H1 (cell line): Measurements from ENCODE around the gene AKIRIN2. TPM values are rescaled to one million over a fixed set of nuclear protein-coding genes. Genes with fewer than 3 reads are reported as not detected.

ENCODE experiments used
- CTCF ChIA-PET: fragments of 300-600 bp; sonication (Branson Sonifier 250); formaldehyde crosslinking; loops from one replicate; lab custom pipeline; 2021; ENCODE audit not compliant: partially characterized antibody; lab: Charles Lee
- POLR2A ChIA-PET: fragments of 300-600 bp; sonication (Branson Sonifier 250); formaldehyde crosslinking; loops from one replicate; lab custom pipeline; 2021; ENCODE audit warnings: inconsistent platforms; ENCODE audit not compliant: partially characterized antibody; lab: Charles Lee
- DNase-seq, 2 experiments: peaks; one replicate each; pipeline versions ENCODE4 v3.0.0 to v3.0.0-alpha.2; 2010 to 2022; ENCODE audit warnings: low spot score in 2 of 2, low read depth in 1 of 2, mixed read lengths in 1 of 2
- FAIRE-seq: peaks from 2 replicates; lab custom pipeline; 2011; peaks lifted over from hg19 to GRCh38; lab: Jason Lieb, UNC
- H2AFZ ChIP-seq: 2 replicates; pipeline ENCODE4 v1.8.1; 2012; ENCODE audit warnings: low read length, inconsistent platforms
- H2AK5ac ChIP-seq: 2 replicates; pipeline ENCODE4 v1.6.1; 2013; ENCODE audit warnings: low read depth, low read length
- H2BK120ac ChIP-seq: replicated peaks from 2 replicates; pipeline ENCODE3; 2013; ENCODE audit warnings: low read depth, low read length, inconsistent platforms
- H2BK12ac ChIP-seq: 2 replicates; pipeline ENCODE4 v1.6.1; 2013; ENCODE audit warnings: low read depth, low read length
- H2BK15ac ChIP-seq: 2 replicates; pipeline ENCODE4 v1.6.1; 2013; ENCODE audit warnings: low read length
- H2BK20ac ChIP-seq: 2 replicates; pipeline ENCODE4 v1.6.1; 2013; ENCODE audit warnings: low read length
- H2BK5ac ChIP-seq: 2 replicates; pipeline ENCODE4 v1.6.1; 2013; ENCODE audit warnings: low read depth, low read length
- H3K14ac ChIP-seq: 2 replicates; pipeline ENCODE4 v1.6.1; 2013; ENCODE audit warnings: inconsistent platforms; ENCODE audit not compliant: insufficient read length
- H3K18ac ChIP-seq: 2 replicates; pipeline ENCODE4 v1.6.1; 2013; ENCODE audit warnings: low read length; ENCODE audit errors: extremely low read depth
- H3K23ac ChIP-seq: 2 replicates; pipeline ENCODE4 v1.6.1; 2013; ENCODE audit warnings: inconsistent platforms; ENCODE audit not compliant: insufficient read length
- H3K23me2 ChIP-seq: 2 replicates; pipeline ENCODE4 v1.6.1; 2013; ENCODE audit warnings: low read depth, low read length
- H3K27ac ChIP-seq: 2 replicates; pipeline ENCODE4 v1.6.1; 2011; ENCODE audit warnings: low read depth, low read length, inconsistent platforms
- H3K27me3 ChIP-seq, 4 experiments: replicated peaks in 1 of 4; 1 replicate in 1 of 4; 2 replicates in 3 of 4; pipeline versions ENCODE4 v1.6.1 to v1.8.1; 2011 to 2013; ENCODE audit warnings: low read length in 3 of 4, mild to moderate bottlenecking in 3 of 4, inconsistent platforms in 2 of 4, mixed read lengths in 2 of 4, moderate library complexity in 1 of 4; ENCODE audit not compliant: control insufficient read depth in 3 of 4, insufficient read depth in 3 of 4; ENCODE audit errors: extremely low read depth in 1 of 4
- H3K36me3 ChIP-seq, 4 experiments: 2 replicates each; pipeline versions ENCODE4 v1.6.1 to v1.8.1; 2011 to 2013; ENCODE audit warnings: mild to moderate bottlenecking in 4 of 4, low read length in 3 of 4, moderate library complexity in 2 of 4, control low read depth in 1 of 4, inconsistent platforms in 1 of 4; ENCODE audit not compliant: insufficient read depth in 4 of 4, control insufficient read depth in 2 of 4
- H3K4ac ChIP-seq: replicated peaks from 2 replicates; pipeline ENCODE3; 2013; ENCODE audit warnings: low read length, low read depth, mixed read lengths, inconsistent platforms; ENCODE audit not compliant: insufficient read length
- H3K4me1 ChIP-seq, 4 experiments: replicated peaks in 1 of 4; 1 replicate in 1 of 4; 2 replicates in 3 of 4; pipeline versions ENCODE4 v1.6.1 to v1.8.1; 2011 to 2013; ENCODE audit warnings: low read length in 3 of 4, inconsistent platforms in 2 of 4, mixed read lengths in 1 of 4; ENCODE audit not compliant: insufficient read depth in 4 of 4, control insufficient read depth in 3 of 4
- H3K4me2 ChIP-seq, 2 experiments: 2 replicates each; pipeline versions ENCODE4 v1.6.1 to v1.8.1; 2011 to 2013; ENCODE audit warnings: low read depth in 2 of 2, low read length in 2 of 2, control low read depth in 1 of 2, inconsistent platforms in 1 of 2, mild to moderate bottlenecking in 1 of 2; ENCODE audit not compliant: insufficient read depth in 1 of 2
- H3K4me3 ChIP-seq, 4 experiments: fragments of 200-600, 300-600 bp in 1 of 4; sonication (generic), shearing (Covaris generic), sonication (Bioruptor Twin) in 1 of 4; 2 replicates each; pipeline versions ENCODE4 v1.5.1 to v1.8.1; 2011 to 2016; ENCODE audit warnings: low read length in 4 of 4, low read depth in 3 of 4, control low read depth in 2 of 4, inconsistent platforms in 2 of 4, mild to moderate bottlenecking in 2 of 4, mixed read lengths in 1 of 4, moderate library complexity in 1 of 4; ENCODE audit not compliant: insufficient read depth in 2 of 4; ENCODE audit errors: extremely low read depth in 1 of 4
- H3K56ac ChIP-seq: replicated peaks from 2 replicates; pipeline ENCODE3; 2013; ENCODE audit warnings: low read depth, mild to moderate bottlenecking, mixed read lengths, low read length, inconsistent platforms; ENCODE audit not compliant: insufficient read length
- H3K79me1 ChIP-seq: 2 replicates; pipeline ENCODE4 v1.6.1; 2013; ENCODE audit warnings: low read depth, low read length, control low read depth
- H3K79me2 ChIP-seq, 2 experiments: 2 replicates each; pipeline versions ENCODE4 v1.6.1 to v1.8.1; 2012 to 2013; ENCODE audit warnings: low read length in 2 of 2, mild to moderate bottlenecking in 2 of 2, inconsistent platforms in 1 of 2; ENCODE audit not compliant: insufficient read depth in 2 of 2, control insufficient read depth in 1 of 2
- H3K9ac ChIP-seq, 4 experiments: replicated peaks in 1 of 4; 1 replicate in 1 of 4; 2 replicates in 3 of 4; pipeline versions ENCODE4 v1.6.1 to v1.8.1; 2011 to 2013; ENCODE audit warnings: low read depth in 3 of 4, low read length in 3 of 4, control low read depth in 2 of 4, mild to moderate bottlenecking in 2 of 4, moderate library complexity in 2 of 4, inconsistent platforms in 1 of 4; ENCODE audit errors: extremely low read depth in 1 of 4
- H3K9me3 ChIP-seq, 2 experiments: 2 replicates each; pipeline versions ENCODE4 v1.6.1 to v1.8.1; 2012 to 2013; ENCODE audit warnings: mild to moderate bottlenecking in 2 of 2, moderate library complexity in 2 of 2, control low read depth in 1 of 2, inconsistent platforms in 1 of 2, low read depth in 1 of 2, low read length in 1 of 2, mixed read lengths in 1 of 2; ENCODE audit not compliant: insufficient read depth in 2 of 2
- H4K20me1 ChIP-seq, 2 experiments: replicated peaks in 1 of 2; 2 replicates each; pipeline versions ENCODE3 to v1.8.1; 2011 to 2013; ENCODE audit warnings: inconsistent platforms in 2 of 2, low read length in 2 of 2, mild to moderate bottlenecking in 1 of 2; ENCODE audit not compliant: insufficient read depth in 2 of 2, control insufficient read depth in 1 of 2
- H4K5ac ChIP-seq: 2 replicates; pipeline ENCODE4 v1.6.1; 2013; ENCODE audit warnings: low read length, low read depth, mixed read lengths, inconsistent platforms; ENCODE audit not compliant: insufficient read length
- H4K8ac ChIP-seq: 2 replicates; pipeline ENCODE4 v1.8.0; 2013; ENCODE audit warnings: mild to moderate bottlenecking, moderate library complexity, low read length, inconsistent platforms; ENCODE audit not compliant: insufficient read depth; ENCODE audit errors: extremely low read depth
- H4K91ac ChIP-seq: replicated peaks from 2 replicates; pipeline ENCODE3; 2013; ENCODE audit warnings: low read length, mixed read lengths, inconsistent platforms; ENCODE audit not compliant: insufficient read length
- BCL11A ChIP-seq, 2 experiments: IDR thresholded peaks; one replicate each; pipeline ENCODE4 v1.6.1; 2011; ENCODE audit warnings: low read depth in 2 of 2, low read length in 2 of 2, mild to moderate bottlenecking in 2 of 2
- CEBPB ChIP-seq: IDR thresholded peaks from 2 replicates; pipeline ENCODE4 v1.6.1; 2012; ENCODE audit warnings: low read depth, low read length
- CHD2 ChIP-seq: IDR thresholded peaks from 2 replicates; pipeline ENCODE4 v1.6.1; 2012; ENCODE audit warnings: low read length, improper control_type of control experiment
- CREB1 ChIP-seq: IDR thresholded peaks from 2 replicates; pipeline ENCODE4 v1.6.1; 2012; ENCODE audit warnings: inconsistent platforms
- EGR1 ChIP-seq: IDR thresholded peaks from 2 replicates; pipeline ENCODE4 v1.6.1; 2011; ENCODE audit warnings: low read depth, low read length, borderline replicate concordance
- HDAC6 ChIP-seq: IDR thresholded peaks from one replicate; pipeline ENCODE4 v1.7.1; 2012; ENCODE audit warnings: low read depth, mild to moderate bottlenecking, inconsistent platforms, low read length, moderate library complexity
- KDM5A ChIP-seq: fragments of 200-600 bp; IDR thresholded peaks from 2 replicates; pipeline ENCODE4 v1.7.1; 2012; ENCODE audit warnings: mild to moderate bottlenecking, low read length, inconsistent platforms, mixed read lengths
- SIRT6 ChIP-seq: IDR thresholded peaks from one replicate; pipeline ENCODE4 v1.7.1; 2012; ENCODE audit warnings: low read length, inconsistent platforms
- SP2 ChIP-seq: IDR thresholded peaks from 2 replicates; pipeline ENCODE4 v1.6.1; 2012; ENCODE audit warnings: mild to moderate bottlenecking, low read length, inconsistent platforms
- SP4 ChIP-seq: IDR thresholded peaks from 2 replicates; pipeline ENCODE4 v1.6.1; 2012; ENCODE audit warnings: low read length, inconsistent platforms
- TAF1 ChIP-seq: IDR thresholded peaks from 2 replicates; pipeline ENCODE4 v1.6.1; 2011; ENCODE audit warnings: mild to moderate bottlenecking, low read depth, low read length
- polyA plus RNA-seq, 7 experiments: library from polyadenylated mRNA; depleted of rRNA in 3 of 7; stranded (reverse) in 5 of 7; unstranded in 2 of 7; fragments of >200 nt in 5 of 7; fragments of 200-250 nt in 2 of 7; gene quantifications; 1 replicate in 5 of 7; 2 replicates in 1 of 7; 4 replicates in 1 of 7; pipeline versions ENCODE4 v1.2.1 to v1.2.3, GENCODE V29; 2011 to 2013; ENCODE audit warnings: missing spikeins in 2 of 7, mixed read lengths in 2 of 7
- total RNA-seq: library from RNA; stranded (reverse); fragmentation: NEBNext Ultra II Directional; extraction: Animal tissue kit (Norgen Biotek cat#: 25700); gene quantifications from 2 replicates; pipeline ENCODE4 v1.2.1, GENCODE V29; 2021
- TF ChIP-seq, protein P1 (sequence below): IDR thresholded peaks from 2 replicates; pipeline ENCODE4 v1.6.1; 2011; ENCODE audit warnings: low read depth, mild to moderate bottlenecking, low read length; ENCODE audit not compliant: insufficient read depth
- TF ChIP-seq, protein P2 (sequence below): IDR thresholded peaks from 2 replicates; pipeline ENCODE4 v1.6.1; 2012; ENCODE audit warnings: inconsistent platforms

AKIRIN2 gene
- total and polyA plus RNA-seq, 2 of the 8 experiments (the other 6 are each of a cell fraction or from before 2014, with no cell fraction given): 35.6 to 75.3 TPM

DNA sequence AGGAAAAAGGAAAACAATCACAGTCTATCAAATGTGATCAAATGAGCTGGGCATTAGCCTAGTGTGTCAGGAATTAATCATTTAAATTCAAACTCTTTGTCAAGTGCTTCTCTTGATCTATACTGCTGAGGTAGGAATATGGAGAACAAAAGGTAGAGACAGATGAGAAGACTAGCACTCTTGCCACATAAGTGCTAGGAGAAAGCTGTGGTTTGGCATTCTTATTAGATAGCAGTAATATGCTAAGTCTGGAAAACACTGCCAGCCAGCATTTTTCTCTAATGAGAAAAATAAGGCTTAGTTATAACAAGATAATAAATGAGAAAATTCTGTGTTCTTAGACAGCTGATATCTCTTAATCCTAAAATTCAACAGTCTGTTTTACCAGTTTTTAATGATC lies 73.2 kb downstream of the AKIRIN2 start:
- Histone ChIP-seq H3K79me2 (no peaks in the 10 kb centered on the region), H3K23ac (no peak overlapping the region), H4K91ac (no peak overlapping the region), H3K4me2 (no peak overlapping the region), H3K4me1 (no peaks in the 10 kb centered on the region), H2BK15ac (no peak overlapping the region), H4K20me1 (peaks cover 0 to 1% of the 10 kb centered on the region in 2 experiments), H3K4me3 (no peak overlapping the region), H2BK120ac (no peak overlapping the region), H3K27me3 (no peaks in the 10 kb centered on the region), H3K56ac (no peak overlapping the region), H3K14ac (no peak overlapping the region), H2BK5ac (no peak overlapping the region), H2BK12ac (no peak overlapping the region), H3K23me2 (no peaks in the 10 kb centered on the region), H4K8ac (no peak overlapping the region), H2AFZ (no peak overlapping the region), H3K4ac (no peak overlapping the region), H3K79me1 (no peaks in the 10 kb centered on the region), H3K9me3 (no peaks in the 10 kb centered on the region), H3K27ac (no peak overlapping the region), H3K9ac (no peak overlapping the region), H2BK20ac (no peak overlapping the region), H3K18ac (no peak overlapping the region), H2AK5ac (no peak overlapping the region), H3K36me3 (peaks cover 0 to 25% (median 2%) of the 10 kb centered on the region in 4 experiments; a peak in 4 of 8 replicates), H4K5ac (no peak overlapping the region)
- CTCF ChIA-PET: interaction anchor here (0.6 to 0.7 kb wide), 2 partner anchors 477 to 536 kb away, joined by 3 read pairs; no protein-coding TSS in a partner anchor
- TF ChIP-seq EGR1 (no peak), SP4 (no peak), CEBPB (no peak), SP2 (no peak), CREB1 (no peak), TAF1 (no peak), CHD2 (no peak), BCL11A (IDR thresholded peaks at IDR 0.05; ENCODE audit: low read depth in 2 of 2, low read length in 2 of 2) (no peak), HDAC6 (no peak), KDM5A (no peak), SIRT6 (no peak)
- TF ChIP-seq, protein P1, sequence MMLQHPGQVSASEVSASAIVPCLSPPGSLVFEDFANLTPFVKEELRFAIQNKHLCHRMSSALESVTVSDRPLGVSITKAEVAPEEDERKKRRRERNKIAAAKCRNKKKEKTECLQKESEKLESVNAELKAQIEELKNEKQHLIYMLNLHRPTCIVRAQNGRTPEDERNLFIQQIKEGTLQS: no peak
- TF ChIP-seq, protein P2, sequence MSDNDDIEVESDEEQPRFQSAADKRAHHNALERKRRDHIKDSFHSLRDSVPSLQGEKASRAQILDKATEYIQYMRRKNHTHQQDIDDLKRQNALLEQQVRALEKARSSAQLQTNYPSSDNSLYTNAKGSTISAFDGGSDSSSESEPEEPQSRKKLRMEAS: no peak
- FAIRE-seq (no peak), DNase-seq (no peak)
- POLR2A ChIA-PET: interaction anchor here (1.2 to 1.6 kb wide), 2 partner anchors 10 to 12 kb away, joined by 4 to 5 read pairs; no protein-coding TSS in a partner anchor
